Measurements from ENCODE around the gene TTC27.
"Not testable (repeated sequence)": the region's sequence is repeated elsewhere in the genome, so short reads cannot be mapped to it uniquely, and the experiment has no call there.

Gene TTC27

GRCh38 chr2:32719933-32720716 lies 92.3 kb downstream of the TTC27 start:
- DNase-seq (ENCODE audit: low read depth in 3 of 3), result no peak

DNA sequence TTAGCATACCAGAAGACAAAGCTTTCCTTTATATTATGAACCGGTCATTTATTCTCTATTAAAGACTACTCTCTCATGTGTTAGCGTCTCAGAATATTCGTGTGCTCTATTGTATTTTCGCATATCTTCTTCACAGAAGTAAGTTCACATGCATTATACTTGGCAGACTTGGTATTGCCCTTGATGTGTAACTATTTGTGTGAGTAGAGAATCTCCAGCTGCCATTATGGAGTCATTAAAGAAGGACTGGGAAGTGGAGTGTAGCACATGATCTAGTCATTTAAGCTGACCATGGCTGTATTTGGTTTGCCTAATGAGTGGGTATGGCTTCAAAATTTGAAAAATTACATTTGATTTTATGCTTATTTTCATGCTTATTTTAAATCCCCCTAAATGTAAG lies 92.9 kb downstream of the TTC27 start:
- no peak for DNase-seq (ENCODE audit: low read depth in 3 of 3)

DNA sequence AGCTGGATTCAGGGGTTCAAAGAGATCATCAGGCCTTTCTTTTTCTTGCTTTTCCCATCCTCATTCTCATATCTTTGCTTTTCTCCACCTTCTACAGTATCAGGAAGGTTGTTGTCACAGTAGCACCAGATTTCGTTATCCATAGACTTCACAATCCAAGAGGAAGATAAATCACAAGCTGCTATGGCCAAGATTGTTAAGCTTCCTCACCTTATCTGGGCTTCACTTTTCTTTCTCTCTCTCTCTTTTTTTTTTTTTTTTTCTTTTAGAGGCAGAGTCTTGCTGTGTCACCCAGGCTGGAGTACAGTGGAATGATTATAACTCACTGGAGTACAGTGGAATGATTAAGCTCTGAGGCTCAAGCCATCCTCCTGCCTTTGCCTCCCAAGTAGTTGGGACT lies 93.5 kb downstream of the TTC27 start:
- no peak for DNase-seq (ENCODE audit: low read depth in 3 of 3)

GRCh38 chr2:32723467-32724079 lies 95.7 kb downstream of the TTC27 start:
- DNase-seq (ENCODE audit: low read depth in 3 of 3), result no peak

DNA sequence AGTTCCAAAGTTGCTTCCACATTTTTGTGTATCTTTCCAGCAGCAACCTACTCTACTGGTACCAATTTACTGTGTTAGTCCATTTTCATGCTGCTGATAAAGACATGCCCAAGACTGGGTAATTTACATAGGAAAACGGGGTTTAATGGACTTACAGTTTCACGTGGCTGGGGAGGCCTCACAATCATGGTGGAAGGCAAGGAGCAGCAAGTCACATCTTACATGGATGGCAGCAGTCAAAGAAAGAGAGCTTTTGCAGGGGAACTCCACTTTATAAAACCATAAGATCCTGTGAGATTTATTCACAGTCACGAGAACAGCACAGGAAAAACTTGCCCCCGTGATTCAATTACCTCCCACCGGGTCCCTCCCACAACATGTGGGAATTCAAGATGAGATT lies 98.8 kb downstream of the TTC27 start:
- not testable (repeated sequence) for DNase-seq (ENCODE audit: low read depth in 3 of 3)

DNA sequence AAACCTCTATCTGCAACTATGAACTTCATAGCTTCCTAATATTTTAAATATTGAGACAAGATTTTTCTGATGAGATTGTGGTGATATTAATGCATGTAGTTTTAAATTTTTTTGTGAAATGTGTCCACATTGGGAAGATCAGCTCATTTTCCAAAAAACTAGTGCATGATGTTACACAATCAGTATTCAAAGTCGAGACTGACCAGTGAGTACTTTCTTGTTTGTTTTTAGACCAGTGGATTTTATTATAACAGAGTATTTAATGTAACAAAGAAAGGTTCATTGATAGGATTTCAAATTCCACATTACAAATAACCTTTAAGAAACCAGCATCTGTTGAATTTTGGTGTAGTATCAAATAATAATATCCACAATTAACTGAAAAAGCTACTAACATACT lies 99.3 kb downstream of the TTC27 start:
- DNase-seq (ENCODE audit: low read depth in 3 of 3), result no peak

GRCh38 chr2:32730958-32731357 lies 103.1 kb downstream of the TTC27 start:
- DNase-seq (ENCODE audit: low read depth in 3 of 3), result not testable (repeated sequence)

- DNase-seq (ENCODE audit: low read depth in 3 of 3), result no peak
Measured at GRCh38 chr2:32732120-32732519, 104.3 kb downstream of the TTC27 start.

GRCh38 chr2:32732912-32733472 lies 105.1 kb downstream of the TTC27 start:
- no peak for DNase-seq (ENCODE audit: low read depth in 3 of 3)

DNA sequence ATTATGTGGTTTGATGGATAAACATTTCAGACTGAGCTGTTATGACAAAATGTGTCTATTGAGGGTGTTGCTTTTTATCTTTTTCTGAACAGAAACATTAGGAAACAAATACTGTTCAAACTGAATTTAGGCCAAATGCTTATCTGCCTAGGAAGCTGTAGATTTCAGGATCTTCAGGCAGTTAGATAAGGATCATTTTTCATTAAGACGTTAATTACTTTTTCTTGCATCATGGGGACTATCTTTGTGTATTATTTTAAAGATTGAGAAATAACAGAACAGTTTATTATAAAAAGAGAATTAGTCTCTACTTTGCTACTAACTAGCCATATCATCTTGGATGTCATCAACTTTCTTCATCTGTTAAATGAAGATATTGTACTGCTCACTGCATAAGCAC lies 107.5 kb downstream of the TTC27 start:
- no peak for DNase-seq (ENCODE audit: low read depth in 3 of 3)

DNA sequence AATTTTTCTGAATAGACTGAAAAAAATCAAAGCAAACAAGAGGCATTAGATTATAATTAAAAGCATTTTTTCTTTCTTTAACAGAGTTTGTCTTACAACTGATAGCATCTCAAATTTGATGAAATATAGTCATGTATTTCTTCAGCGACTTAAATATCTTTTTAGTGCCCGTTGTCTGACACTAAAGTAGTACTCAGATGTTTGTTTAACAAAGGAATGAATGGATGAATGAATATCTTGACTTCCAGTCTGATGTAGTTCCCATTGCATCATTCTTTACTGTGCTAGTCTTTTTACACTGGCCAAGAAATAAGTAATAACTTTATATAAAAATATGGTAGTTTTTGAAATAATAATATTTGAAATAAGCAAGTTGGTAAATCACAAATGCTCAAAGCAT lies 111.1 kb downstream of the TTC27 start:
- DNase-seq (ENCODE audit: low read depth in 3 of 3), result no peak

- DNase-seq (ENCODE audit: low read depth in 3 of 3), result no peak
Measured at GRCh38 chr2:32739664-32740063, 111.8 kb downstream of the TTC27 start.

DNA sequence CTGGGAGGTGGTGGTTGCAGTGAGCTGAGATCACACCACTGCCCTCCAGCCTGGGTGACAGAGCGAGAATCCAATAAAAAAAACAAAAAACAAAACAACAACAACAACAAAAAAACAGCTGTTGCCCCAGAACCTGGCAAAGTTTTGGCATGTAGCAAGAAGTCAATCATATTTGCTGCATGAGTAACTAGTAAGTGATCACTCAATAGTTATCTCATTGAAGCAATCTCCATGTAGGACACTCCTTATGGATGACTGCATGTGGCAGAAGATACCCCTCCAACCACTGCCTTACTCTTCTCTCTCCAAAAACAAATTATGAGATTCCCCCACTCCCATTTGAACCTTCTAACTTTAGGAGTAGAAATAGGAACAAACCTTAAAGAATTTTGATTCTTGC lies 113.7 kb downstream of the TTC27 start:
- DNase-seq (ENCODE audit: low read depth in 3 of 3), result no peak

DNA sequence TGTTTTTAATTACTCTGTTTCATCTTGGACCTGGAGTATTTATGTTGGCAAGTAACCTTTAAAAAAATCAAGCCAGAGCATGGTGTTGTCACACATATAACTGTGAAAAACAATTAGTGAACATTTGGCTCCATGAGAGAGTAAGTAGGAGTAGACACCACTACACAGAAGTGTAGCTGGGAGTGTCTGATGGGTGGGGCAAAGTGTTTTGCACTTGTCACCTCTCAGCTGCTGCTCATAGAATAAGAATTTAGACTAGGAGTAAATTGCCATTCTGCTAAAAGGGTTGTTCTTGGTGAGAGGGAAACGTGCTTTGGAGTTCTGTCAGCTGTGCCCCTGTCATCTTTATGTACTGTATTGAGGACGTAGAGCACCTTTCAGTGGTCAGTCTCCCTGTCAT lies 114.5 kb downstream of the TTC27 start:
- DNase-seq (ENCODE audit: low read depth in 3 of 3), result no peak

DNA sequence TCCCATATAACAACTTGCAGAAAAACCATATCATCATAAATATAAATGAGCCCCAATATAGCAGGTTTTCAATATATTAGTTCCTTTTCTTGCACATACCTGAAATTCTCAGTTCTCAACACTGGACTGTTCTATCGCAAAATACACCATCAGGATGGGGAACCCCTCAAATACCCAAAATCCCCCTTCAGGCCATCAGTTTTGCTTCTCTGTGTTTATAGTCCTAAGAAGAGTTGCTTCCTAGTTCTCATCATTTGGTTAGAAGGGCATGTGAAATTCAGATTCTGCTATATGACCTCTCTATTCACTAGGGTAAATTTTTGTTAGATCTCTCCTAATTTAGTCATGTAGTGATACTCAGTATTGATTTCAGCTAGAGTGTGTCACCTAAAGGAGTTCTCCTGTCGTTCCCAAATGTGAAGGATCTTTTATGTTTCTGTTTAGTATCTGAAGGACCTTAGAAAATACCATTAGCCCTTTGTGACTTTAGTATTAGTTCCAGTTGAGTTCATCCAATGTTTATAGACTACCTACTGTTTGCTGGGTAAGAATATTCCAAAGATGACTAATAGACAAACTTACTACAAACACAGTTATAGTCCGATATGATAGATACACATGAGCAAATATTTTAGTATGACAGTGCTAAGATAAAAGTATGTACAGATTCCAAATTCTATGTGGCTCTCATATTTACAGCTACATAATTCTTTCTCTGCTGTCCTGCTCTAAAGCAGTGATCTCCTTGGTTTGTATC lies 115.8 kb downstream of the TTC27 start:
- DNase-seq (ENCODE audit: low read depth in 3 of 3), result no peak

DNA sequence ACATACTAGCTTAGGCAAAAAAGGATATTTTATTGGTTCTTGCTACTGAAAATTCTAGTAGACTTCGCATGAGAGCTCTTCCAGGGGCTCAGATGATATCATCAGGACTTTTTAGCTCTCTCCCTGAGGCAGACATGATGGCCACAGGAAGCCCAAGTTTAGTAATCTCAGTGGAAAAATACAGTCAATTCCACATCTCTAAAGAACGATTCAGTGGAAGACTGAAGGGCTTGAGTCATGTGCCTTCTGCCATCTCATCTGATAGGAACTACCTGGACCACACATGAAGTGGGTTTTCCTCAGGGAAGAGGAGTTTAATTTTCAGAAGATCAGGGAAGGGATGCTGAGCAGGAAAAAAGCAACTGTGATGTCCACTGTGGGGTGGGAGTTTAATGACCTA lies 117.3 kb downstream of the TTC27 start:
- DNase-seq (ENCODE audit: low read depth in 3 of 3), result no peak

- DNase-seq (ENCODE audit: low read depth in 3 of 3), result no peak
Measured at GRCh38 chr2:32745675-32746074, 117.8 kb downstream of the TTC27 start.

DNA sequence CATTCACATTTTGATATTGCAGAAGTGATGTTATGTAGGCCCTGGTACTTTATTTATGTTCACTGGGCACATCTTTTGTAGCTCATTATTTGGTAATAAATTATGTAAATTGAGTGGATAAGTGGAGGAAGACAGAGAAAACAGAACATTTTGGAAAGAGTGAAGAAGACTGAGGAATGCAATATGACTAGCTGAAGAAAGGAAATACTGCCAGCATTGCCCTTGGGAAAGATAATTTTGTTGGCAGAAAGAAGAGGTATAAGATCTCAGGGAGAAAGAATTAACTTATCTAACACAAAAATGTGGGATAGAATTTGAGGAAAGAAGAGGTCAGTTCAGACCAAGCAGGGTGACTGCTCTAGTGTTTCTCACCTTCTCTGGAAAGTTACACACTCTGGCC lies 118.8 kb downstream of the TTC27 start:
- no peak for DNase-seq (ENCODE audit: low read depth in 3 of 3)

GRCh38 chr2:32748158-32748557 lies 120.3 kb downstream of the TTC27 start:
- no peak for DNase-seq (ENCODE audit: low read depth in 3 of 3)

GRCh38 chr2:32750880-32751279 lies 123.0 kb downstream of the TTC27 start:
- DNase-seq (ENCODE audit: low read depth in 3 of 3), result no peak

DNA sequence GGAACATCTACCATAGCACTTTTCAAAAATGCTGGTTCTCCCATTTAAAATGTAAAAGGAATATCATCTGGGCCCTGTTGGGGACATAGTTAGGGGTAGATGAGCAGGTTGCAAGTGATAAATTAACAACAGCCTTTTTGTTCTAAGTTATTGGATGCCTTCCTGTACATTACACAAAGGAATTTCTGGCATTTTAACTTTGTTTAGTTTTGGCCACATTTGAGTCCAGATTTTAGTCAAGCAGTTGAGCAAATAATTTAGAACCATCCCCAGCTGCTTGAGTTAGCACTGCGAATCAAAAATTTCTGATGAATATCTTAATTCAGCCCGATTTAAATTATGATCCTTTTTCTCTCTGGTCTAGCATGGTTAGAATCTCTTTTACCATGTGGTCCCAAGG lies 124.4 kb downstream of the TTC27 start:
- no peak for DNase-seq (ENCODE audit: low read depth in 3 of 3)

DNA sequence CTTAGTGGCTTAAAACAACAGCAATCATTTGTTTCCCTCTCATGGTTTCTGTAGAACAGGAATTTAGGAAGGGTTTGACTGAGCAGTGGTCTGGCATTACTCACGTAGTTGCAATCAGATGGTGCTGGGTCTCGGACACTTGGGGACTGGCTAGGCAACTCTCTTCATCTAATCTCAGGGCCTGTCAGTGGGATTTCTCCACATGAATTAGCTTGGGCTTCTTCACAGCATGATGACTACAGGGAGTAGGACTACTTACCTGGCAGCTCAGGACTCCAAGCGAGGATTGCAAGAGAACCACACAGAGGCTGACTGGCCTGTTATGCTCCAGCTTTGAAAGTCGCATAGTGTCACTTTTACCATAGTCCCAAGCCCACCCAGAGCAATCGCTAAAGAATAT lies 125.1 kb downstream of the TTC27 start:
- DNase-seq (ENCODE audit: low read depth in 3 of 3), result no peak

- not testable (repeated sequence) for DNase-seq (ENCODE audit: low read depth in 3 of 3)
Measured at GRCh38 chr2:32754676-32755075, 126.8 kb downstream of the TTC27 start.

All from stimulated activated CD4-positive, alpha-beta T cell treated with anti-CD3 and anti-CD28 coated beads, TNF-alpha, amount 100 ng/mL, for 48 hours (primary cell).